ENCODE results near the gene PRPF40B.

The PRPF40B gene

GRCh38 chr12:49622501-49623141, 740 bp upstream of the PRPF40B start:
- no peaks in the 10 kb centered on the region for H3K36me3 ChIP-seq
- H4K20me1 ChIP-seq, result no peaks in the 10 kb centered on the region
- no peaks in the 10 kb centered on the region for H3K27me3 ChIP-seq
- peak overlapping the region; percentile 94 for H3K4me2 ChIP-seq
- H3K4me3 ChIP-seq, result peak overlapping the region; percentile 65
- H3K9ac ChIP-seq, result peak overlapping the region; percentile 74
- no peaks in the 10 kb centered on the region for H3K9me3 ChIP-seq
- peaks cover 37% of the 10 kb centered on the region for H3K4me1 ChIP-seq
- TF ChIP-seq Cebpa-rat (IDR thresholded peaks at IDR 0.05), result no peak
- peak overlapping the region; percentile 64 for H3K27ac ChIP-seq

GRCh38 chr12:49624921-49625577, 1.7 kb downstream of the PRPF40B start:
- no peaks in the 10 kb centered on the region for H4K20me1 ChIP-seq
- no peak for TF ChIP-seq Cebpa-rat (IDR thresholded peaks at IDR 0.05)

DNA sequence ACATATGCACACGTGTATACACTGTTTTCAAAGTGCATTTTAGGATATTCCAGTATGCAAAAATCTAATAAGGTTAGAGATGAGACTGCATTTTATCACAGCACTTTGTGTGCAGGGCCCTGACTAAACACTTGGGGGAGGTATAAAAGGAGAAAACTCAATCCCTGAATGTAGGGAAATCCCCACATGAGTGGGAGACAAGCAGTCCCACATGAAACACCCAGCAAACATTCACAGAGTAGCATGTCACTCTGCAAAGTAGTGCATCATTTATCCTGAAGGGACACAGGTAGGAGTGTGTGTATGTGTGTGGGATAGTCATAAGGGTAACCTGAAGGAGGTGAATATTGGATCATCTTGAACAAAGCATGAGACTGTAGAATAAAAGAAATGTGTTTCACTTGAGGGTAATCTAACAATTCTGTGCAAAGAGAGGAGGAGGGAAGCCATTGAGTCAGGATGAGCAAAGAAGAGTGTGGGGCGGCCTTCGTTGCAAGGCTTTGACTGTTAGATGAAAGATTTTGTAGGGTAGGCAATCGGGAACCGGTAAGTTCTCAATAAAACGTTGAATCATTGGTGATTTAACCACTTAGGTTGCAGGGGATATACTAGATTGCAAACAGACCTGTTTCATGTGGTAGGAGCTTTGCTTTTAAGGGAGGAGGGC, 2.9 kb downstream of the PRPF40B start:
- peaks cover 23% of the 10 kb centered on the region for H3K4me1 ChIP-seq
- no peak overlapping the region for H3K27ac ChIP-seq
- H3K4me3 ChIP-seq, result no peak overlapping the region
- no peaks in the 10 kb centered on the region for H3K36me3 ChIP-seq
- no peaks in the 10 kb centered on the region for H4K20me1 ChIP-seq
- H3K9ac ChIP-seq, result no peak overlapping the region
- no peak for TF ChIP-seq Cebpa-rat (IDR thresholded peaks at IDR 0.05)
- no peaks in the 10 kb centered on the region for H3K27me3 ChIP-seq
- H3K9me3 ChIP-seq, result no peaks in the 10 kb centered on the region
- no peak overlapping the region for H3K4me2 ChIP-seq

More at GRCh38 chr12:49624921-49625577, 1.7 kb downstream of the PRPF40B start:
- Histone ChIP-seq H3K27ac (no peak overlapping the region), H3K27me3 (no peaks in the 10 kb centered on the region), H3K36me3 (no peaks in the 10 kb centered on the region), H3K4me2 (no peak overlapping the region), H3K4me1 (peaks cover 36% of the 10 kb centered on the region), H3K9ac (no peak overlapping the region), H3K4me3 (no peak overlapping the region), H3K9me3 (no peaks in the 10 kb centered on the region)

DNA sequence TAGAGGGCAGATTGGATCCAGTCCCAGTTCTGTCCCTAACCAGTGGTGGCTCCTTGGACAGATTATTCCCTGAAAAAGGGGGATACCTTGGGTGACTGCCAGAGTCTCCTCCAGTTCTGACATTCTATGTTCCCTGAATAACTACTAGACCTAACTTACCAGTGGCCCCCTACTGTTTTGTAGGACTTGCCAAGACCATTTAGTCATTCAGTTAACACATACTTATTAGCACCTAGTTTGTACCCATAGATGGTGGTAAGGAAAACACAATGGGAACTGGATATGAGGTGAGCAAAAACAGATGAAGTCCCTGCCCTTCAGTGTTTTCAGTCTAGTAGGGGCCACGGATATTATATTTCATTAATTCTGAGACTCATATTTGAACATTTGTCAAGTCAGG, 3.5 kb downstream of the PRPF40B start:
- H3K27ac ChIP-seq, result no peak overlapping the region
- no peaks in the 10 kb centered on the region for H4K20me1 ChIP-seq
- no peak overlapping the region for H3K9ac ChIP-seq
- H3K4me3 ChIP-seq, result no peak overlapping the region
- H3K36me3 ChIP-seq, result no peaks in the 10 kb centered on the region; the same call in 1 of the 2 replicates
- no peak for TF ChIP-seq Cebpa-rat (IDR thresholded peaks at IDR 0.05)
- H3K9me3 ChIP-seq, result no peaks in the 10 kb centered on the region
- no peaks in the 10 kb centered on the region for H3K27me3 ChIP-seq
- H3K4me1 ChIP-seq, result peaks cover 18% of the 10 kb centered on the region
- H3K4me2 ChIP-seq, result no peak overlapping the region

- H4K20me1 ChIP-seq, result no peaks in the 10 kb centered on the region
- H3K27ac ChIP-seq, result no peak overlapping the region
- no peak overlapping the region for H3K9ac ChIP-seq
- no peak for TF ChIP-seq Cebpa-rat (IDR thresholded peaks at IDR 0.05)
- H3K27me3 ChIP-seq, result no peaks in the 10 kb centered on the region
- no peaks in the 10 kb centered on the region for H3K9me3 ChIP-seq
- no peak overlapping the region for H3K4me2 ChIP-seq
- no peaks in the 10 kb centered on the region; the same call in 1 of the 2 replicates for H3K36me3 ChIP-seq
- peaks cover 9% of the 10 kb centered on the region for H3K4me1 ChIP-seq
- no peak overlapping the region for H3K4me3 ChIP-seq
Measured at GRCh38 chr12:49627752-49628360, 4.5 kb downstream of the PRPF40B start.

DNA sequence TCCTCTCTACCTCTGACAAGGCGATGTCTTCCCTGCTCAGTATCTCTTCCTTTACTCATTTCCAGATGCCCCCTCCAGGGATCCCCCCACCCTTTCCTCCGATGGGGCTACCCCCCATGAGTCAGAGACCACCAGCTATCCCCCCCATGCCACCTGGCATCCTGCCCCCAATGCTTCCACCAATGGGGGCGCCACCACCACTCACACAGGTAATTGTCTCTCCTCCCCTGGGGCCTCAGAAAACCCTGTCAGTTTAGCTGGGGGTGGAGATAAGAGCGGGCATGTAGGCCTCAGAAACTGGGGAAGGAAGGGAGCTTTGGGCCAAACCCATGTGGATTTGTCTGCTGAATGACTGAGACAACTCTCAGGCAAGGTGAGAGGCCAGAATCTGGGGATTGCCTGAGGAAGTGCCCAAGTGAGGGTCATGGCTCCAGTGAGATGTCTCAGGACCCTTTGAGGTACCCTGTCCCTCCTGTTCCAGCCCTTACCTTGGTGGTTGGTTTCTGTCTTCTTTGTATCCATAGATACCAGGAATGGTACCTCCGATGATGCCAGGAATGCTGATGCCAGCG, 8.1 kb downstream of the PRPF40B start:
- H3K4me1 ChIP-seq, result no peaks in the 10 kb centered on the region
- no peak for TF ChIP-seq Cebpa-rat (IDR thresholded peaks at IDR 0.05)

DNA sequence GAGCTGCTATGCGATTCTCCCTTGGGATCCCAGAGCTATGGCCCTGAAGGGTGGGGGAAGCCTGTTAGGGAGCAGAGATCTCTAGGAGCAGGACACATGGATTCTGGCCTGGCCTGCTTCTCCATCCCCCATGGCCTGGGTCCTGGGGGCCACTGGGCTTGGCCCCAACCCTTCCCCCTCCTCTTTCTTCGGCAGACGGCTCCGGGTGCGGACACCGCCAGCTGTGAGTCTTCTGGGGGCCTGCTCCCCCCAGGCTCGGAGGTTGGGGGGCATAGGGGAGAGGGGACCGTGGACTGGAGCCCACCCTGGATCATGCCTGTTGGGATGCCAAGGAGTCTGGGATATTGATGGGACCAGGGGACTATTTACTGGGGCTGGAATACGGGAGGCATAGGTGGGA, 9.0 kb downstream of the PRPF40B start:
- no peaks in the 10 kb centered on the region for H3K27me3 ChIP-seq
- no peaks in the 10 kb centered on the region for H3K9me3 ChIP-seq
- H3K36me3 ChIP-seq, result peaks cover 6% of the 10 kb centered on the region; the same call in 1 of the 2 replicates
- no peak for TF ChIP-seq Cebpa-rat (IDR thresholded peaks at IDR 0.05)
- peaks cover 9% of the 10 kb centered on the region for H3K4me1 ChIP-seq
- H4K20me1 ChIP-seq, result no peaks in the 10 kb centered on the region
- H3K27ac ChIP-seq, result no peak overlapping the region
- no peak overlapping the region for H3K4me2 ChIP-seq
- no peak overlapping the region for H3K4me3 ChIP-seq
- H3K9ac ChIP-seq, result no peak overlapping the region

More for the DNA sequence above, 8.1 kb downstream of the PRPF40B start:
- H3K27me3 ChIP-seq, result no peaks in the 10 kb centered on the region
- no peaks in the 10 kb centered on the region for H4K20me1 ChIP-seq
- no peak overlapping the region for H3K4me3 ChIP-seq
- no peak overlapping the region for H3K4me2 ChIP-seq
- H3K9me3 ChIP-seq, result no peaks in the 10 kb centered on the region
- no peak overlapping the region for H3K27ac ChIP-seq
- H3K9ac ChIP-seq, result no peak overlapping the region
- H3K36me3 ChIP-seq, result peaks cover 6% of the 10 kb centered on the region; the same call in 1 of the 2 replicates

DNA sequence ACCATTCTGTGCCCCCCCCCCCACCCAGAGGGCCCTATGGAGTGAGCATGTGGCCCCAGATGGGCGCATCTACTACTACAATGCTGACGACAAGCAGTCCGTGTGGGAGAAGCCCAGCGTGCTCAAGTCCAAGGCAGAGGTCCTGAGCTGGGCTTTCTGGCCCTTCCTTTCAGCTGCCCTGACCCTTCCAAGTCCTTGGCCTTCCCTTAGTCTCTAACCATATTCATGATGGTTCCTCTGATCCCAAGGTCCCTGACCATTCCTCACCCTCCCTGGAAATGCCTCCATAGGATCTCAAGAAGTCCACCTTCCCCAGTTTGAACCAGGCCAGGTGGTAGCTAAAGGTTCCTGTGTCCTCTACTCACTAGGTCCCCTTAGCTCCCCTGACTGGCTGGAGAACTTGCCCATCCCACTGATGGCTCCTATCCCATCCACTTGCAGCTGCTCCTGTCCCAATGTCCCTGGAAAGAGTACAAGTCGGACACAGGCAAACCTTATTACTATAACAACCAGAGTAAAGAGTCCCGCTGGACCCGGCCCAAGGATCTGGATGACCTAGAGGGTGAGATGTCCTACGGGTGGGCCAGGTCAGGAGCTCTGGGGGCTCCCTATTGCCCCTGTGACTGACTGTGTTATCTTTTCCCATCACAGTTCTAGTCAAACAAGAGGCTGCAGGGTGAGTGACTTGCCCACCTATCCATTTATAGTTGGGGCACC, 9.8 kb downstream of the PRPF40B start:
- peaks cover 14% of the 10 kb centered on the region for H3K4me1 ChIP-seq
- H3K9me3 ChIP-seq, result no peaks in the 10 kb centered on the region
- no peak overlapping the region for H3K4me3 ChIP-seq
- peaks cover 6% of the 10 kb centered on the region; the same call in 1 of the 2 replicates for H3K36me3 ChIP-seq
- H3K27ac ChIP-seq, result no peak overlapping the region
- no peak overlapping the region for H3K9ac ChIP-seq
- no peaks in the 10 kb centered on the region for H4K20me1 ChIP-seq
- no peak for TF ChIP-seq Cebpa-rat (IDR thresholded peaks at IDR 0.05)
- no peak overlapping the region for H3K4me2 ChIP-seq
- H3K27me3 ChIP-seq, result no peaks in the 10 kb centered on the region

DNA sequence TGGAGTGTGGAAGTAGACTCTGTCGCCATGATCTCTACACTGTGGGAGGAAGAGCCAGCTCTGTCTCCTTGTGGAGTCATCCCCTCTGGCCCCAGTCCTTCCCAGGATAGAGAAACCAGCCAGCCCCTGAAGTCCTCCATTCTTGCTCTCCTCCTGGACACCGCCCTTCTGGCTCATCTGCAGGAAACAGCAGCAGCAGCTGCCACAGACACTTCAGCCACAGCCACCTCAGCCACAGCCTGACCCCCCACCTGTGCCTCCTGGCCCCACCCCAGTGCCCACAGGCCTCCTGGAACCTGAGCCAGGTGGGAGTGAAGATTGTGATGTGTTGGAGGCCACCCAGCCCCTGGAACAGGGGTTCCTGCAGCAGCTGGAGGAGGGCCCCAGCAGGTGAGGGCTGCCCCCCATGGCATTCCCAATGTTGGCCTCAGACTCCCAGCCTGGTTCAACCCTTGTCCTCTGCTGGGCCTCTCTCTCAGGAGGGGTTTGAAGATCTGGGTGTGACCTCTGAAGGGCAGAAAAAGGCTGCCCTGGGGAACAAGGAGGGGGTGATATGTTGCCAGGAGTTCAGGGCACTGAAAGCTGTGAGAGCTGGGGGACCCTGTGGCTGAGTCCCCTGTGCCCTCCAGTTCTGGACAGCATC, 10.5 kb downstream of the PRPF40B start:
- Histone ChIP-seq H4K20me1 (no peaks in the 10 kb centered on the region), H3K27me3 (no peaks in the 10 kb centered on the region), H3K9me3 (no peaks in the 10 kb centered on the region), H3K36me3 (peaks cover 6% of the 10 kb centered on the region; the same call in 1 of the 2 replicates), H3K4me3 (no peak overlapping the region), H3K9ac (no peak overlapping the region), H3K4me2 (no peak overlapping the region), H3K27ac (no peak overlapping the region), H3K4me1 (peaks cover 14% of the 10 kb centered on the region)
- TF ChIP-seq Cebpa-rat (IDR thresholded peaks at IDR 0.05), result no peak
